Keratinocyte (primary cell): Measurements from ENCODE around the gene ERBB4. TPM values are rescaled to one million over a fixed set of nuclear protein-coding genes. Genes with fewer than 3 reads are reported as not detected.

Source experiments
- DNase-seq: peaks from one replicate; pipeline ENCODE4 v3.0.0-alpha.2; 2011; ENCODE audit warnings: low read depth, missing footprints, low spot score
- FAIRE-seq: peaks from 2 replicates; lab custom pipeline; 2011; peaks lifted over from hg19 to GRCh38; lab: Jason Lieb, UNC
- H2AFZ ChIP-seq: 2 replicates; pipeline ENCODE4 v1.6.0; 2012; ENCODE audit warnings: low read length, control low read depth, inconsistent platforms; ENCODE audit not compliant: control insufficient read depth
- H3K27ac ChIP-seq: 2 replicates; pipeline ENCODE4 v1.5.1; 2011; ENCODE audit warnings: low read length; ENCODE audit not compliant: control insufficient read depth, insufficient read depth
- H3K27me3 ChIP-seq: 3 replicates; pipeline ENCODE4 v1.6.0; 2011; ENCODE audit warnings: low read length; ENCODE audit not compliant: control insufficient read depth, insufficient read depth; ENCODE audit errors: extremely low read depth
- H3K36me3 ChIP-seq, 2 experiments: 2 replicates in 1 of 2; 3 replicates in 1 of 2; pipeline ENCODE4 v1.5.1; 2011; ENCODE audit warnings: low read length in 2 of 2, mild to moderate bottlenecking in 1 of 2; ENCODE audit not compliant: control insufficient read depth in 2 of 2, insufficient read depth in 2 of 2; ENCODE audit errors: extremely low read depth in 1 of 2
- H3K4me1 ChIP-seq: 3 replicates; pipeline ENCODE4 v1.5.1; 2011; ENCODE audit warnings: low read length; ENCODE audit not compliant: control insufficient read depth, insufficient read depth; ENCODE audit errors: extremely low read depth
- H3K4me2 ChIP-seq: 3 replicates; pipeline ENCODE4 v1.6.0; 2011; ENCODE audit warnings: low read depth, low read length; ENCODE audit not compliant: control insufficient read depth, insufficient read depth; ENCODE audit errors: extremely low read depth
- H3K4me3 ChIP-seq, 3 experiments: fragments of 200-600 bp in 1 of 3; sonication (generic) in 1 of 3; 2 replicates in 2 of 3; 3 replicates in 1 of 3; pipeline ENCODE4 v1.5.1; 2011 to 2016; ENCODE audit warnings: low read length in 3 of 3, mild to moderate bottlenecking in 3 of 3, control low read depth in 2 of 3, inconsistent platforms in 1 of 3, low read depth in 1 of 3, mixed read lengths in 1 of 3, mixed run types in 1 of 3, moderate library complexity in 1 of 3; ENCODE audit not compliant: control insufficient read depth in 2 of 3, insufficient read depth in 2 of 3; ENCODE audit errors: extremely low read depth in 1 of 3
- H3K79me2 ChIP-seq: 2 replicates; pipeline ENCODE4 v1.6.0; 2012; ENCODE audit warnings: low read length; ENCODE audit not compliant: control insufficient read depth, insufficient read depth
- H3K9ac ChIP-seq: 3 replicates; pipeline ENCODE4 v1.6.0; 2011; ENCODE audit warnings: low read length; ENCODE audit not compliant: control insufficient read depth, insufficient read depth; ENCODE audit errors: extremely low read depth
- H3K9me1 ChIP-seq: 3 replicates; pipeline ENCODE4 v1.6.0; 2011; ENCODE audit warnings: low read length; ENCODE audit not compliant: control insufficient read depth, insufficient read depth; ENCODE audit errors: extremely low read depth
- H3K9me3 ChIP-seq: 2 replicates; pipeline ENCODE4 v1.5.1; 2012; ENCODE audit warnings: low read depth, low read length; ENCODE audit not compliant: control insufficient read depth
- H4K20me1 ChIP-seq: 3 replicates; pipeline ENCODE4 v1.6.0; 2011; ENCODE audit warnings: low read length; ENCODE audit not compliant: control insufficient read depth, insufficient read depth; ENCODE audit errors: extremely low read depth
- CTCF ChIP-seq, 3 experiments: IDR thresholded peaks in 1 of 3; conservative IDR thresholded peaks in 1 of 3; optimal IDR thresholded peaks in 1 of 3; 2 replicates in 2 of 3; 3 replicates in 1 of 3; pipeline versions ENCODE3 to v1.5.1; 2011; ENCODE audit warnings: low read length in 3 of 3, mild to moderate bottlenecking in 3 of 3, moderate library complexity in 2 of 3, control low read depth in 1 of 3, inconsistent platforms in 1 of 3; ENCODE audit not compliant: insufficient read depth in 2 of 3; ENCODE audit errors: extremely low read depth in 1 of 3
- EZH2 ChIP-seq: IDR thresholded peaks from one replicate; pipeline ENCODE4 v1.6.1; 2012; ENCODE audit warnings: inconsistent platforms, mild to moderate bottlenecking, low read length, moderate library complexity
- dilution Hi-C: fragments of 300-500 bp; cut with MboI; formaldehyde crosslinking; loops from one replicate; pipeline ENCODE4 v1.7.0; 2020; ENCODE audit warnings: low sequenced_read_pairs; ENCODE audit not compliant: extremely low pct_ligation_motif_present
- polyA plus RNA-seq, 5 experiments: library from polyadenylated mRNA; depleted of rRNA in 3 of 5; stranded (reverse) in 3 of 5; stranded (forward) in 1 of 5; unstranded in 1 of 5; fragments of >200 nt; gene quantifications; 1 replicate in 1 of 5; 2 replicates in 3 of 5; 3 replicates in 1 of 5; pipeline versions ENCODE4 v1.2.1 to v1.2.3, GENCODE V29; 2011 to 2012; ENCODE audit warnings: missing spikeins in 2 of 5, low read depth in 1 of 5, low replicate concordance in 1 of 5

Gene ERBB4
- polyA plus RNA-seq, 1 donor (not counting 4 experiments of a cell fraction or from before 2014, with no cell fraction given): 0.01 TPM

GRCh38 chr2:212170382-212170781 is 368.2 kb downstream of the ERBB4 start:
- no peak for TF ChIP-seq EZH2
- TF ChIP-seq CTCF (optimal IDR thresholded peaks at IDR 0.05 in 1 of 3, IDR thresholded peaks at IDR 0.05 in 1 of 3, conservative IDR thresholded peaks at IDR 0.05 in 1 of 3; ENCODE audit: extremely low read depth in 1 of 3, insufficient read depth in 2 of 3, low read length in 3 of 3): no peak
- H3K4me3 ChIP-seq: no peak overlapping the region
- no peak overlapping the region for H3K9ac ChIP-seq
- no peaks in the 10 kb centered on the region for H3K4me1 ChIP-seq
- H3K27ac ChIP-seq: no peak overlapping the region
- no peaks in the 10 kb centered on the region for H3K9me1 ChIP-seq
- no peaks in the 10 kb centered on the region for H4K20me1 ChIP-seq
- dilution Hi-C loops: no loop called here
- no peak overlapping the region for H2AFZ ChIP-seq
- no peaks in the 10 kb centered on the region for H3K36me3 ChIP-seq
- FAIRE-seq: no peak
- H3K27me3 ChIP-seq: no peaks in the 10 kb centered on the region
- DNase-seq: no peak
- H3K79me2 ChIP-seq: no peaks in the 10 kb centered on the region
- H3K4me2 ChIP-seq: no peak overlapping the region
- H3K9me3 ChIP-seq: no peaks in the 10 kb centered on the region

GRCh38 chr2:212158081-212158480 is 380.5 kb downstream of the ERBB4 start:
- dilution Hi-C loops: no loop called here
- H3K4me3 ChIP-seq: no peak overlapping the region

More at GRCh38 chr2:212158081-212158480, 380.5 kb downstream of the ERBB4 start:
- H3K36me3 ChIP-seq: no peaks in the 10 kb centered on the region
- no peaks in the 10 kb centered on the region for H4K20me1 ChIP-seq
- H3K27ac ChIP-seq: no peak overlapping the region
- TF ChIP-seq CTCF (optimal IDR thresholded peaks at IDR 0.05 in 1 of 3, IDR thresholded peaks at IDR 0.05 in 1 of 3, conservative IDR thresholded peaks at IDR 0.05 in 1 of 3; ENCODE audit: extremely low read depth in 1 of 3, insufficient read depth in 2 of 3, low read length in 3 of 3) (no peak), EZH2 (no peak)
- H2AFZ ChIP-seq: no peak overlapping the region
- no peak overlapping the region for H3K4me2 ChIP-seq
- no peaks in the 10 kb centered on the region for H3K27me3 ChIP-seq
- no peak for FAIRE-seq
- no peaks in the 10 kb centered on the region for H3K4me1 ChIP-seq
- DNase-seq: no peak
- no peaks in the 10 kb centered on the region for H3K9me3 ChIP-seq
- H3K9me1 ChIP-seq: no peaks in the 10 kb centered on the region
- no peak overlapping the region for H3K9ac ChIP-seq
- H3K79me2 ChIP-seq: no peaks in the 10 kb centered on the region
